NT2/D1 (cell line): ENCODE results near the gene GKN1.

Source experiments
- SUZ12 ChIP-seq: IDR thresholded peaks from 2 replicates; pipeline ENCODE4 v1.6.1; 2011; ENCODE audit not compliant: insufficient read length, insufficient read depth; ENCODE audit errors: extremely low read depth
- YY1 ChIP-seq: IDR thresholded peaks from 2 replicates; pipeline ENCODE4 v1.6.1; 2011; ENCODE audit not compliant: insufficient read length, insufficient read depth
- ZNF274 ChIP-seq: IDR thresholded peaks from 2 replicates; pipeline ENCODE4 v1.6.1; 2011; ENCODE audit warnings: mild to moderate bottlenecking, low read depth, low read length

- TF ChIP-seq YY1 (no peak), ZNF274 (no peak), SUZ12 (no peak)
Observed at GRCh38 chr2:68974946-68975665, 670 bp downstream of the GKN1 start.
